Right lobe of liver (tissue), 4 donors: ENCODE measurements around the gene FCHO1.

ENCODE experiments used
- POLR2A ChIP-seq: fragments of 450-650 bp; IDR thresholded peaks from one replicate; pipeline ENCODE4 v1.6.1; 2017; ENCODE audit warnings: antibody characterized with exemption, mild to moderate bottlenecking
- TF ChIP-seq, protein P1 (sequence below), 4 donors: fragments of 200-600 bp in 3 of 4; fragments of 450-650 bp in 1 of 4; IDR thresholded peaks; one replicate each; pipeline versions ENCODE4 v1.5.1 to v1.8.0; 2016 to 2022; ENCODE audit warnings: antibody characterized with exemption in 4 of 4, mild to moderate bottlenecking in 2 of 4
- donor health status: DM: no; HTN: no; CAD: no.
- donor health status: DM: no; HTN: no; CAD: no.
- donor health status: DM: no; HTN: yes; CAD: no.

- TF ChIP-seq, protein P1, sequence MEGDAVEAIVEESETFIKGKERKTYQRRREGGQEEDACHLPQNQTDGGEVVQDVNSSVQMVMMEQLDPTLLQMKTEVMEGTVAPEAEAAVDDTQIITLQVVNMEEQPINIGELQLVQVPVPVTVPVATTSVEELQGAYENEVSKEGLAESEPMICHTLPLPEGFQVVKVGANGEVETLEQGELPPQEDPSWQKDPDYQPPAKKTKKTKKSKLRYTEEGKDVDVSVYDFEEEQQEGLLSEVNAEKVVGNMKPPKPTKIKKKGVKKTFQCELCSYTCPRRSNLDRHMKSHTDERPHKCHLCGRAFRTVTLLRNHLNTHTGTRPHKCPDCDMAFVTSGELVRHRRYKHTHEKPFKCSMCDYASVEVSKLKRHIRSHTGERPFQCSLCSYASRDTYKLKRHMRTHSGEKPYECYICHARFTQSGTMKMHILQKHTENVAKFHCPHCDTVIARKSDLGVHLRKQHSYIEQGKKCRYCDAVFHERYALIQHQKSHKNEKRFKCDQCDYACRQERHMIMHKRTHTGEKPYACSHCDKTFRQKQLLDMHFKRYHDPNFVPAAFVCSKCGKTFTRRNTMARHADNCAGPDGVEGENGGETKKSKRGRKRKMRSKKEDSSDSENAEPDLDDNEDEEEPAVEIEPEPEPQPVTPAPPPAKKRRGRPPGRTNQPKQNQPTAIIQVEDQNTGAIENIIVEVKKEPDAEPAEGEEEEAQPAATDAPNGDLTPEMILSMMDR (IDR thresholded peaks at IDR 0.05) = no peak
- no peak for TF ChIP-seq POLR2A
These were observed 54.1 kb downstream of the FCHO1 start for GRCh38 chr19:17805427-17805826.
